Measurements from ENCODE around the gene CEP131. TPM values are rescaled to one million over a fixed set of nuclear protein-coding genes. Genes with fewer than 3 reads are reported as not detected.

The CEP131 gene
- total RNA-seq, 1 experiment from 2014 or later, result 5.1 TPM

DNA sequence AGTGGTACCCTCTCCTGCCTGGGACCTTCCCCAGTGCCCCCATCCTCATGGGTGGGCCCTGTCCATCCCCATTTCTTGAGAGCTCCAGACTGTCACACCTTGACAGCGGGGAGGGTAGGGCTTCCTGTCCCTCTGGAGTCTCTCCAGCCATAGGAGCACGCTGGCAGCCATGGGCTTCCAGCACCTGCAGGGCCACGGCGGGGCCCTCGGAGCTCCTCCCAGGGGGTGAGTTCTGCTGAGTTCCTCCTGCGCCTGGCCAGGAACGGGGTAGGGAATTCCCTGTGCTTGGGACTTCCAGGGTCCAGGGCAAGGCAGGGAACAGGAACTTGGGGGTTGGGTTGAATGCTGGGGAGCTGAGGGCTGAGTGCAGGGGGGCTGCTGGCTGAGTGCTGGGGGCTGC is 33.7 kb downstream of the CEP131 start:
- Histone ChIP-seq H3K36me3 (ENCODE audit: insufficient read depth, low read length) (no peaks in the 10 kb centered on the region), H3K9me2 (replicated peaks; ENCODE audit: insufficient read depth, low read length) (no peaks in the 10 kb centered on the region), H3K79me2 (ENCODE audit: low read length) (no peaks in the 10 kb centered on the region), H2AFZ (ENCODE audit: low read length) (no peak overlapping the region), H3K9ac (ENCODE audit: low read length) (no peak overlapping the region), H3K4me1 (ENCODE audit: low read length) (no peaks in the 10 kb centered on the region), H3K9me3 (ENCODE audit: low read length) (no peaks in the 10 kb centered on the region), H3K4me3 (ENCODE audit: low read length) (no peak overlapping the region), H3K27me3 (ENCODE audit: low read length) (no peaks in the 10 kb centered on the region), H4K20me1 (ENCODE audit: insufficient read depth, low read depth, low read length) (no peaks in the 10 kb centered on the region), H3K27ac (ENCODE audit: low read length) (no peak overlapping the region), H3K4me2 (ENCODE audit: low read depth, low read length, poor library complexity, severe bottlenecking) (no peak overlapping the region)
- no peak for DNase-seq

DNA sequence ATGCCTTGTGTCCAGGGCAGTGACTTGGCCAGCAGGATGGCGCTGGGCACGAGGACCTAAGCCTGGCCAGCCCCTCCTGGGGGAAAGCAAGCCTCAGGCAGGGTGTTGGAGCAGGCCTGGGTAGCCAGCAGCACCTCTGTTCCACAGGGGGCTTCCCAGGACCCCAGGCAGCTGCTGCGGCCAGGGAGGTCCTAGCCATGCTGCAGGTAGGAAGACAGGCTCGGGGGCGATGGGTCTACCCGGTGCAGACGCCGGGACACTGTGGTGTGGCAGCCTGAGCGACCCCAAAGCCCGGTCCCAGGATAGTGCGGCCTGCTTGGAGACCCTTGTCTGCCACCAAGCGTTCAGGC is 34.3 kb downstream of the CEP131 start:
- H3K4me1 ChIP-seq (ENCODE audit: low read length), result no peaks in the 10 kb centered on the region
- no peak overlapping the region for H3K4me2 ChIP-seq (ENCODE audit: low read depth, low read length, poor library complexity, severe bottlenecking)
- no peak overlapping the region for H3K27ac ChIP-seq (ENCODE audit: low read length)
- H3K9ac ChIP-seq (ENCODE audit: low read length), result no peak overlapping the region
- H3K79me2 ChIP-seq (ENCODE audit: low read length), result no peaks in the 10 kb centered on the region
- no peak overlapping the region for H3K4me3 ChIP-seq (ENCODE audit: low read length)
- no peak for DNase-seq
- H3K27me3 ChIP-seq (ENCODE audit: low read length), result no peaks in the 10 kb centered on the region
- H3K9me3 ChIP-seq (ENCODE audit: low read length), result no peaks in the 10 kb centered on the region
- H3K36me3 ChIP-seq (ENCODE audit: insufficient read depth, low read length), result no peaks in the 10 kb centered on the region
- no peaks in the 10 kb centered on the region for H3K9me2 ChIP-seq (replicated peaks; ENCODE audit: insufficient read depth, low read length)
- no peaks in the 10 kb centered on the region for H4K20me1 ChIP-seq (ENCODE audit: insufficient read depth, low read depth, low read length)
- H2AFZ ChIP-seq (ENCODE audit: low read length), result no peak overlapping the region

DNA sequence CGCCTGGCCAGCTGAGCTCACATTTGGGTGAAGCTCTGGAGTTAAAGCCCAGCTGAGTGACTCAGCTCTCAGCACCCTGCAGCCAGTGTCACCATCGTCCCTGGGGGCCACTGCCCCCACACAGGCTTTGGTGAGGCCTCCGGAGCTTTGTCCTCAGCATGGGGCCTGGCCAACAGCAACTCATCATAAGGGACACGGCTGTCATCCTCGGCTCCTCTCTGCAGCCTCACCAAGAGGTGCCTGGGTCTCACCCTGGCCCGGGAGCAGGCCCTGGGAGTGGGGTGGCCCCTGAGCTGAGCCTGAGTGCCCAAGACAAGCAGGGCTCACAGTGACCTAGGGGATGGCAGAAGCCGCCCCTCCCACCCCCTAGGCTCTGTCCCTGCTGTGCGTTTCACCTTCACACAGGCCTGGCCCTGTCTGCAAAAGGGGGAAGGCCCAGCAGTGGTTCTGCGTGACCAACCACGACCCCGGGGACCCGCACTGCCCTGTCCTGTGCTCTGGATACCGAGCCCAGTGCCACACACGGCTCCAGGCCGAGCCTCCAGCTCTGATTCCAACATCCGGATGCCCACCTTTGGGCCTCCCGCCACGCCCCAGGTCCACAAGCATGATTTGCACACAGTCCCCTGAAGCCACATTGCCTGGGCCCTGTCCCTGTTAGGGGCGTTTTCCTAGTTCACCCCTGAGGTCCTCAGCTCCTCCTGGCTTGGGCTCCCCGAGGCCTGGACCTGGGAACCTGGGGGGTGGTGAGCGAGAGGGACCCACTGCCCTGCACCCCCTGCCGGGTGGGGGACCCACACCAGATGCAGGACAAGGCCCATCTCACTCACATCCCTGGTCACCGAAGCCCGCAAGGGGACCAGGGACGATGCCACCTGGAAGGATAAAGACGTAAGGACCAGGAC is 34.9 kb downstream of the CEP131 start:
- H3K9me2 ChIP-seq (replicated peaks; ENCODE audit: insufficient read depth, low read length), result no peaks in the 10 kb centered on the region
- no peaks in the 10 kb centered on the region for H3K36me3 ChIP-seq (ENCODE audit: insufficient read depth, low read length)
- no peaks in the 10 kb centered on the region for H3K79me2 ChIP-seq (ENCODE audit: low read length)
- no peak for DNase-seq
- no peak overlapping the region for H3K27ac ChIP-seq (ENCODE audit: low read length)
- no peaks in the 10 kb centered on the region for H3K4me1 ChIP-seq (ENCODE audit: low read length)
- no peaks in the 10 kb centered on the region for H3K27me3 ChIP-seq (ENCODE audit: low read length)
- no peak overlapping the region for H3K9ac ChIP-seq (ENCODE audit: low read length)
- H3K4me2 ChIP-seq (ENCODE audit: low read depth, low read length, poor library complexity, severe bottlenecking), result no peak overlapping the region
- H2AFZ ChIP-seq (ENCODE audit: low read length), result no peak overlapping the region
- no peaks in the 10 kb centered on the region for H4K20me1 ChIP-seq (ENCODE audit: insufficient read depth, low read depth, low read length)
- H3K9me3 ChIP-seq (ENCODE audit: low read length), result no peaks in the 10 kb centered on the region
- H3K4me3 ChIP-seq (ENCODE audit: low read length), result no peak overlapping the region

GRCh38 chr17:81187120-81187519 is 35.6 kb downstream of the CEP131 start:
- Histone ChIP-seq H3K27me3 (ENCODE audit: low read length) (no peaks in the 10 kb centered on the region), H3K27ac (ENCODE audit: low read length) (no peak overlapping the region), H3K9ac (ENCODE audit: low read length) (no peak overlapping the region), H3K4me2 (ENCODE audit: low read depth, low read length, poor library complexity, severe bottlenecking) (no peak overlapping the region), H2AFZ (ENCODE audit: low read length) (no peak overlapping the region), H3K4me1 (ENCODE audit: low read length) (no peaks in the 10 kb centered on the region), H3K9me3 (ENCODE audit: low read length) (no peaks in the 10 kb centered on the region), H3K4me3 (ENCODE audit: low read length) (no peak overlapping the region), H4K20me1 (ENCODE audit: insufficient read depth, low read depth, low read length) (no peaks in the 10 kb centered on the region), H3K79me2 (ENCODE audit: low read length) (no peaks in the 10 kb centered on the region), H3K9me2 (replicated peaks; ENCODE audit: insufficient read depth, low read length) (no peaks in the 10 kb centered on the region), H3K36me3 (ENCODE audit: insufficient read depth, low read length) (no peaks in the 10 kb centered on the region)
- no peak for DNase-seq

DNA sequence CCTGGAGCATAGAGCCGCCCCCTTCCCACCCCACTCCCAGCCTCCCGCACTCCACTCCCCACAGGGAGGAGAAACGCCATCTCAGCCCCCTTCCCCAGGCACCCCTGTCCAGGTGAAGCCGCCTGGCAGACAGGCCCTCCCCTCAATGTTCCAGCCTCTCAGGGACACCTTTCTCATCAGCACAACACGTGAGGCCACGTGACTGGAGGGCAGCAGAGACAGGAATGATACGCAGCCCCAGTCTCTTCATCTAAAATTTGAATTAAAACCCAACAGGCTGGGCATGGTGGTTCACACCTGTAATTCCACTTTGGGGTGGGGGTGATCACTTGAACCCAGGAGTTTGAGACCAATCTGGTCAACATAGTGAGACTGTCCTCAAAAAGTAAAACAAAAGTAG is 36.6 kb downstream of the CEP131 start:
- H3K9ac ChIP-seq (ENCODE audit: low read length), result no peak overlapping the region
- H3K9me3 ChIP-seq (ENCODE audit: low read length), result no peaks in the 10 kb centered on the region
- no peak overlapping the region for H2AFZ ChIP-seq (ENCODE audit: low read length)
- no peaks in the 10 kb centered on the region for H3K36me3 ChIP-seq (ENCODE audit: insufficient read depth, low read length)
- no peaks in the 10 kb centered on the region for H3K79me2 ChIP-seq (ENCODE audit: low read length)
- no peak overlapping the region for H3K4me3 ChIP-seq (ENCODE audit: low read length)
- DNase-seq, result no peak
- no peaks in the 10 kb centered on the region for H3K4me1 ChIP-seq (ENCODE audit: low read length)
- H3K9me2 ChIP-seq (replicated peaks; ENCODE audit: insufficient read depth, low read length), result no peaks in the 10 kb centered on the region
- no peak overlapping the region for H3K4me2 ChIP-seq (ENCODE audit: low read depth, low read length, poor library complexity, severe bottlenecking)
- H4K20me1 ChIP-seq (ENCODE audit: insufficient read depth, low read depth, low read length), result no peaks in the 10 kb centered on the region
- H3K27me3 ChIP-seq (ENCODE audit: low read length), result no peaks in the 10 kb centered on the region
- no peak overlapping the region for H3K27ac ChIP-seq (ENCODE audit: low read length)

GRCh38 chr17:81184555-81184954 is 38.2 kb downstream of the CEP131 start:
- peaks cover 2% of the 10 kb centered on the region for H3K4me1 ChIP-seq (ENCODE audit: low read length)
- no peak overlapping the region for H3K9ac ChIP-seq (ENCODE audit: low read length)
- H4K20me1 ChIP-seq (ENCODE audit: insufficient read depth, low read depth, low read length), result no peaks in the 10 kb centered on the region
- no peak overlapping the region for H2AFZ ChIP-seq (ENCODE audit: low read length)
- no peaks in the 10 kb centered on the region for H3K9me3 ChIP-seq (ENCODE audit: low read length)
- no peaks in the 10 kb centered on the region for H3K9me2 ChIP-seq (replicated peaks; ENCODE audit: insufficient read depth, low read length)
- H3K4me2 ChIP-seq (ENCODE audit: low read depth, low read length, poor library complexity, severe bottlenecking), result no peak overlapping the region
- H3K36me3 ChIP-seq (ENCODE audit: insufficient read depth, low read length), result no peaks in the 10 kb centered on the region
- no peak overlapping the region for H3K27ac ChIP-seq (ENCODE audit: low read length)
- DNase-seq, result no peak
- H3K4me3 ChIP-seq (ENCODE audit: low read length), result no peak overlapping the region
- H3K79me2 ChIP-seq (ENCODE audit: low read length), result no peaks in the 10 kb centered on the region
- H3K27me3 ChIP-seq (ENCODE audit: low read length), result no peaks in the 10 kb centered on the region

- H3K4me1 ChIP-seq (ENCODE audit: low read length), result peaks cover 8% of the 10 kb centered on the region
- H3K4me3 ChIP-seq (ENCODE audit: low read length), result no peak overlapping the region
- DNase-seq, result no peak
- H2AFZ ChIP-seq (ENCODE audit: low read length), result no peak overlapping the region
- no peaks in the 10 kb centered on the region for H3K9me3 ChIP-seq (ENCODE audit: low read length)
- H3K27ac ChIP-seq (ENCODE audit: low read length), result no peak overlapping the region
- H3K9ac ChIP-seq (ENCODE audit: low read length), result no peak overlapping the region
- no peaks in the 10 kb centered on the region for H4K20me1 ChIP-seq (ENCODE audit: insufficient read depth, low read depth, low read length)
- no peaks in the 10 kb centered on the region for H3K36me3 ChIP-seq (ENCODE audit: insufficient read depth, low read length)
- H3K27me3 ChIP-seq (ENCODE audit: low read length), result no peaks in the 10 kb centered on the region
- H3K9me2 ChIP-seq (replicated peaks; ENCODE audit: insufficient read depth, low read length), result no peaks in the 10 kb centered on the region
- H3K79me2 ChIP-seq (ENCODE audit: low read length), result no peaks in the 10 kb centered on the region
- H3K4me2 ChIP-seq (ENCODE audit: low read depth, low read length, poor library complexity, severe bottlenecking), result no peak overlapping the region
Observed at GRCh38 chr17:81183807-81184206, 39.0 kb downstream of the CEP131 start.

DNA sequence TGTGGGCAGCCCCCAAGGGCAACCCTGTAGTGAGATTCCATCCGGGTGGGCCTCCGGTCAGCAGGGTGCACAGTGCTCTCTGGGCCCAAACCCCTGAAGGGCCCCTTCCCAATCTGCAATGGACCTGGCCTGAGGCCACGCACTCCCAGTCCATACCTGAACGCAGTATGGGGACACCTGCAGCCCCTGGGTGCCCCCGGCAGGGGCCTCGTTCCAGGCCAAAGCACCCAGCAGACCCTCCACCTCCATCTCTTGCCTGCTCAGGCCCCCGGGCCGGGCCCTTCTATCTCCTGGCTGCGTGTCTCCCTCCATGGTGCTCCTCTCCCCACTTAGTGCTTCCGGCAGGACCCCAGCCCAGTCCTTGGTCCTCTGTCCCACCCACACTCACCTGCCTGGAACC is 39.4 kb downstream of the CEP131 start:
- H3K79me2 ChIP-seq (ENCODE audit: low read length), result no peaks in the 10 kb centered on the region
- no peaks in the 10 kb centered on the region for H4K20me1 ChIP-seq (ENCODE audit: insufficient read depth, low read depth, low read length)
- no peak overlapping the region for H3K4me3 ChIP-seq (ENCODE audit: low read length)
- no peak overlapping the region for H3K9ac ChIP-seq (ENCODE audit: low read length)
- H3K9me3 ChIP-seq (ENCODE audit: low read length), result no peaks in the 10 kb centered on the region
- peaks cover 8% of the 10 kb centered on the region for H3K4me1 ChIP-seq (ENCODE audit: low read length)
- no peak for DNase-seq
- no peaks in the 10 kb centered on the region for H3K27me3 ChIP-seq (ENCODE audit: low read length)
- no peak overlapping the region for H2AFZ ChIP-seq (ENCODE audit: low read length)
- H3K9me2 ChIP-seq (replicated peaks; ENCODE audit: insufficient read depth, low read length), result no peaks in the 10 kb centered on the region
- H3K4me2 ChIP-seq (ENCODE audit: low read depth, low read length, poor library complexity, severe bottlenecking), result no peak overlapping the region
- no peaks in the 10 kb centered on the region for H3K36me3 ChIP-seq (ENCODE audit: insufficient read depth, low read length)
- H3K27ac ChIP-seq (ENCODE audit: low read length), result no peak overlapping the region
